Measurements from ENCODE around the gene SLC28A1. TPM values are rescaled to one million over a fixed set of nuclear protein-coding genes. Genes with fewer than 3 reads are reported as not detected.

The SLC28A1 gene
- total RNA-seq, 4 donors from 2014 or later: not detected

- H3K36me3 ChIP-seq: no peaks in the 10 kb centered on the region
- TF ChIP-seq EP300 (IDR thresholded peaks at IDR 0.05; ENCODE audit: low read depth) (no peak), POLR2A (IDR thresholded peaks at IDR 0.05) (no peak), POLR2AphosphoS5 (IDR thresholded peaks at IDR 0.05) (no peak), CTCF (IDR thresholded peaks at IDR 0.05) (no peak)
- in situ Hi-C loops (cut with MboI; ENCODE audit: low pct_ligation_motif_present in 1 of 4, low pct_unique_long_range_greater_than_20kb in 1 of 4, low sequenced_read_pairs in 3 of 4) (no loop called here), intact Hi-C loops (cut with DNase I; ENCODE audit: low total_unique reads) (no loop called here)
- no peaks in the 10 kb centered on the region for H3K4me1 ChIP-seq
- no peaks in the 10 kb centered on the region for H3K9me3 ChIP-seq
- DNase-seq: no peak
- H3K27me3 ChIP-seq: no peaks in the 10 kb centered on the region
- 67 to 74% methylated on average over 8 to 9 of the region's 9 CpGs for WGBS, 2 donors (ENCODE audit: low coverage in 1 of 2)
- no peak overlapping the region for H3K27ac ChIP-seq
- H3K4me3 ChIP-seq: no peak overlapping the region
Measured at GRCh38 chr15:84855136-84855535, 29.3 kb upstream of the SLC28A1 start.

- Histone ChIP-seq H3K9me3 (no peaks in the 10 kb centered on the region), H3K4me3 (no peak overlapping the region), H3K27me3 (no peaks in the 10 kb centered on the region), H3K27ac (no peak overlapping the region), H3K36me3 (no peaks in the 10 kb centered on the region), H3K4me1 (no peaks in the 10 kb centered on the region)
- DNase-seq: no peak
- in situ Hi-C loops (cut with MboI; ENCODE audit: low pct_ligation_motif_present in 1 of 4, low pct_unique_long_range_greater_than_20kb in 1 of 4, low sequenced_read_pairs in 3 of 4) (no loop called here), intact Hi-C loops (cut with DNase I; ENCODE audit: low total_unique reads) (no loop called here)
- no peak for TF ChIP-seq EP300 (IDR thresholded peaks at IDR 0.05; ENCODE audit: low read depth)
- TF ChIP-seq POLR2AphosphoS5 (IDR thresholded peaks at IDR 0.05): no peak
- no peak for TF ChIP-seq CTCF (IDR thresholded peaks at IDR 0.05)
- TF ChIP-seq POLR2A (IDR thresholded peaks at IDR 0.05): no peak
Measured at GRCh38 chr15:84855765-84856164, 28.7 kb upstream of the SLC28A1 start.

- H3K27me3 ChIP-seq: no peaks in the 10 kb centered on the region
- no peaks in the 10 kb centered on the region for H3K9me3 ChIP-seq
- in situ Hi-C loops (cut with MboI; ENCODE audit: low pct_ligation_motif_present in 1 of 4, low pct_unique_long_range_greater_than_20kb in 1 of 4, low sequenced_read_pairs in 3 of 4) (no loop called here), intact Hi-C loops (cut with DNase I; ENCODE audit: low total_unique reads) (no loop called here)
- 95 to 100% methylated on average over 3 to 16 of the region's 16 CpGs for WGBS, 2 donors (ENCODE audit: low coverage in 1 of 2)
- H3K36me3 ChIP-seq: no peaks in the 10 kb centered on the region
- no peaks in the 10 kb centered on the region for H3K4me1 ChIP-seq
- no peak overlapping the region for H3K4me3 ChIP-seq
- TF ChIP-seq POLR2A (IDR thresholded peaks at IDR 0.05): no peak
- DNase-seq: no peak
- H3K27ac ChIP-seq: no peak overlapping the region
Measured at GRCh38 chr15:84856731-84857417, 27.6 kb upstream of the SLC28A1 start.

GRCh38 chr15:84857418-84858004, 27.0 kb upstream of the SLC28A1 start:
- whole genome bisulfite sequencing, 2 donors (ENCODE audit: low coverage in 1 of 2): 90% methylated on average over 15 of the region's 15 CpGs; no CpG with 5 or more reads in 1 of the 2 donors
- in situ Hi-C loops (cut with MboI; ENCODE audit: low pct_ligation_motif_present in 1 of 4, low pct_unique_long_range_greater_than_20kb in 1 of 4, low sequenced_read_pairs in 3 of 4): no loop called here
- Histone ChIP-seq H3K36me3 (no peaks in the 10 kb centered on the region), H3K27ac (no peak overlapping the region), H3K4me1 (no peaks in the 10 kb centered on the region), H3K27me3 (no peaks in the 10 kb centered on the region), H3K9me3 (no peaks in the 10 kb centered on the region), H3K4me3 (no peak overlapping the region)
- no peak for TF ChIP-seq EP300 (IDR thresholded peaks at IDR 0.05; ENCODE audit: low read depth)
- no peak for TF ChIP-seq POLR2AphosphoS5 (IDR thresholded peaks at IDR 0.05)
- no peak for TF ChIP-seq POLR2A (IDR thresholded peaks at IDR 0.05)
- no peak for TF ChIP-seq CTCF (IDR thresholded peaks at IDR 0.05)
- intact Hi-C loops (cut with DNase I; ENCODE audit: low total_unique reads): no loop called here
- DNase-seq: no peak
